ENCODE results near the gene AJUBA. TPM values are rescaled to one million over a fixed set of nuclear protein-coding genes. Genes with fewer than 3 reads are reported as not detected.

Gene AJUBA
- total and polyA plus RNA-seq, 2 of the 8 experiments (the other 6 are each of a cell fraction or from before 2014, with no cell fraction given), result 33.1 to 46.0 TPM

Other genes with a start within 250 kb of the AJUBA start
- 125 and 129 TPM in 2 replicates for gene OXA1L, start 215.9 kb downstream of the AJUBA start, total RNA-seq (2021; fragmentation: NEBNext Ultra II Directional; extraction: Animal tissue kit (Norgen Biotek cat#: 25700))
- 163 and 199 TPM in 2 replicates for gene OXA1L, start 215.9 kb downstream of the AJUBA start, polyA plus RNA-seq (2011; rRNA removed)
- gene SLC7A7, start 167.1 kb downstream of the AJUBA start, total RNA-seq (2021; fragmentation: NEBNext Ultra II Directional; extraction: Animal tissue kit (Norgen Biotek cat#: 25700)), result 5.8 and 6.3 TPM in 2 replicates
- 14.9 and 15.0 TPM in 2 replicates for gene SLC7A7, start 167.1 kb downstream of the AJUBA start, polyA plus RNA-seq (2011; rRNA removed)
- 172 and 176 TPM in 2 replicates for gene MRPL52, start 152.7 kb downstream of the AJUBA start, total RNA-seq (2021; fragmentation: NEBNext Ultra II Directional; extraction: Animal tissue kit (Norgen Biotek cat#: 25700))
- gene MRPL52, start 152.7 kb downstream of the AJUBA start, polyA plus RNA-seq (2011; rRNA removed), result 70.5 and 109 TPM in 2 replicates
- gene MMP14, start 146.0 kb downstream of the AJUBA start, total RNA-seq (2021; fragmentation: NEBNext Ultra II Directional; extraction: Animal tissue kit (Norgen Biotek cat#: 25700)), result 83.1 and 86.8 TPM in 2 replicates
- 58.2 and 81.6 TPM in 2 replicates for gene MMP14, start 146.0 kb downstream of the AJUBA start, polyA plus RNA-seq (2011; rRNA removed)
- gene LRP10, start 110.8 kb downstream of the AJUBA start, total RNA-seq (2021; fragmentation: NEBNext Ultra II Directional; extraction: Animal tissue kit (Norgen Biotek cat#: 25700)), result 15.6 and 15.7 TPM in 2 replicates
- gene LRP10, start 110.8 kb downstream of the AJUBA start, polyA plus RNA-seq (2011; rRNA removed), result 12.4 and 22.8 TPM in 2 replicates
- gene REM2, start 99.3 kb downstream of the AJUBA start, total RNA-seq (2021; fragmentation: NEBNext Ultra II Directional; extraction: Animal tissue kit (Norgen Biotek cat#: 25700)), result 1.1 and 1.3 TPM in 2 replicates
- gene REM2, start 99.3 kb downstream of the AJUBA start, polyA plus RNA-seq (2011; rRNA removed), result 0.78 and 1.00 TPM in 2 replicates
- gene RBM23, start 63.4 kb downstream of the AJUBA start, total RNA-seq (2021; fragmentation: NEBNext Ultra II Directional; extraction: Animal tissue kit (Norgen Biotek cat#: 25700)), result 43.1 and 43.3 TPM in 2 replicates
- 41.2 and 68.9 TPM in 2 replicates for gene RBM23, start 63.4 kb downstream of the AJUBA start, polyA plus RNA-seq (2011; rRNA removed)
- 159 and 171 TPM in 2 replicates for gene PRMT5, start 53.2 kb downstream of the AJUBA start, total RNA-seq (2021; fragmentation: NEBNext Ultra II Directional; extraction: Animal tissue kit (Norgen Biotek cat#: 25700))
- gene PRMT5, start 53.2 kb downstream of the AJUBA start, polyA plus RNA-seq (2011; rRNA removed), result 329 and 402 TPM in 2 replicates
- 46.1 and 47.7 TPM in 2 replicates for gene HAUS4, start 25.5 kb downstream of the AJUBA start, total RNA-seq (2021; fragmentation: NEBNext Ultra II Directional; extraction: Animal tissue kit (Norgen Biotek cat#: 25700))
- gene HAUS4, start 25.5 kb downstream of the AJUBA start, polyA plus RNA-seq (2011; rRNA removed), result 35.6 and 46.0 TPM in 2 replicates
- gene C14orf93, start 27.6 kb upstream of the AJUBA start, total RNA-seq (2021; fragmentation: NEBNext Ultra II Directional; extraction: Animal tissue kit (Norgen Biotek cat#: 25700)), result 7.4 and 7.8 TPM in 2 replicates
- gene C14orf93, start 27.6 kb upstream of the AJUBA start, polyA plus RNA-seq (2011; rRNA removed), result 8.2 and 9.7 TPM in 2 replicates
- 246 and 254 TPM in 2 replicates for gene PSMB5, start 52.3 kb upstream of the AJUBA start, total RNA-seq (2021; fragmentation: NEBNext Ultra II Directional; extraction: Animal tissue kit (Norgen Biotek cat#: 25700))
- 402 and 510 TPM in 2 replicates for gene PSMB5, start 52.3 kb upstream of the AJUBA start, polyA plus RNA-seq (2011; rRNA removed)
- not detected in 2 replicates for gene PSMB11, start 59.7 kb upstream of the AJUBA start, total RNA-seq (2021; fragmentation: NEBNext Ultra II Directional; extraction: Animal tissue kit (Norgen Biotek cat#: 25700))
- gene PSMB11, start 59.7 kb upstream of the AJUBA start, polyA plus RNA-seq (2011; rRNA removed), result not detected in 2 replicates
- 18.1 TPM in 2 replicates for gene CDH24, start 75.0 kb upstream of the AJUBA start, total RNA-seq (2021; fragmentation: NEBNext Ultra II Directional; extraction: Animal tissue kit (Norgen Biotek cat#: 25700))
- gene CDH24, start 75.0 kb upstream of the AJUBA start, polyA plus RNA-seq (2011; rRNA removed), result 27.6 and 41.8 TPM in 2 replicates
- gene ACIN1, start 112.6 kb upstream of the AJUBA start, total RNA-seq (2021; fragmentation: NEBNext Ultra II Directional; extraction: Animal tissue kit (Norgen Biotek cat#: 25700)), result 233 and 237 TPM in 2 replicates
- gene ACIN1, start 112.6 kb upstream of the AJUBA start, polyA plus RNA-seq (2011; rRNA removed), result 132 and 153 TPM in 2 replicates
- gene C14orf119, start 113.0 kb upstream of the AJUBA start, total RNA-seq (2021; fragmentation: NEBNext Ultra II Directional; extraction: Animal tissue kit (Norgen Biotek cat#: 25700)), result 78.1 and 91.2 TPM in 2 replicates
- 49.8 and 94.0 TPM in 2 replicates for gene C14orf119, start 113.0 kb upstream of the AJUBA start, polyA plus RNA-seq (2011; rRNA removed)
- not detected in 2 replicates for gene CIROP, start 122.4 kb upstream of the AJUBA start, total RNA-seq (2021; fragmentation: NEBNext Ultra II Directional; extraction: Animal tissue kit (Norgen Biotek cat#: 25700))
- 0.03 and 0.06 TPM in 2 replicates for gene CIROP, start 122.4 kb upstream of the AJUBA start, polyA plus RNA-seq (2011; rRNA removed)
- not detected in 2 replicates for gene CEBPE, start 136.7 kb upstream of the AJUBA start, total RNA-seq (2021; fragmentation: NEBNext Ultra II Directional; extraction: Animal tissue kit (Norgen Biotek cat#: 25700))
- gene CEBPE, start 136.7 kb upstream of the AJUBA start, polyA plus RNA-seq (2011; rRNA removed), result 0.05 and 0.06 TPM in 2 replicates
- 204 and 209 TPM in 2 replicates for gene SLC7A8, start 201.1 kb upstream of the AJUBA start, total RNA-seq (2021; fragmentation: NEBNext Ultra II Directional; extraction: Animal tissue kit (Norgen Biotek cat#: 25700))
- gene SLC7A8, start 201.1 kb upstream of the AJUBA start, polyA plus RNA-seq (2011; rRNA removed), result 181 and 182 TPM in 2 replicates